ENCODE measurements around the gene RTTN. TPM values are rescaled to one million over a fixed set of nuclear protein-coding genes. Genes with fewer than 3 reads are reported as not detected.

The RTTN gene
- total and polyA plus RNA-seq, 2 donors from 2014 or later = 6.3 to 12.3 TPM

DNA sequence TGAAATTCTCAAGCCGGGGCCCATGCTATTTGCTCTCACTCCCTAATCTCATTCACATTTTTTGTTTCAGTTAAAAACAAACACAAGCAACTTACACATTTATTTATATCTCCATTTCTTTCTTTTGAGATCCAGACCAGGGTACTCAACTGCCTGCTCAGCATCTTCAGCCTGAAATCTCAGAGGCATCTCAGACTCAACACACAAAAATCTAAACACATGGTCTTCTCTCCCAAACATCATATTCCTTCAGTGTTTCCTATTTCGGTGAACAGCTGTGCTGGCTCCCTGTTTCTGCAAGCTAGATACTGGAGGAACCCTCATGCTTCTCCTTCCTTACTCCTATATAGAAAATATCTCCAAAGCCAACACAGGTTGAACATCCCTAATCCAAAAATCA lies 11.3 kb upstream of the RTTN start:
- H3K9ac ChIP-seq (ENCODE audit: low read length in 3 of 3) = no peak overlapping the region
- no peak overlapping the region for H3K27ac ChIP-seq (ENCODE audit: low read depth in 2 of 2, low read length in 2 of 2)
- no peaks in the 10 kb centered on the region for H3K36me3 ChIP-seq (ENCODE audit: control insufficient read depth in 2 of 3, insufficient read depth in 3 of 3, low read length in 3 of 3)
- intact Hi-C loops (cut with DNase I) = no loop called here
- H3K4me3 ChIP-seq (ENCODE audit: low read length in 3 of 3) = no peak overlapping the region
- no peak for DNase-seq
- H3K27me3 ChIP-seq (ENCODE audit: control insufficient read depth, insufficient read depth, low read length) = no peaks in the 10 kb centered on the region
- TF ChIP-seq CTCF (IDR thresholded peaks at IDR 0.05; ENCODE audit: borderline replicate concordance, extremely low read depth, insufficient read depth) = no peak
- no peaks in the 10 kb centered on the region for H3K9me3 ChIP-seq (ENCODE audit: control insufficient read depth in 2 of 3, insufficient read depth in 1 of 3, low read length in 3 of 3)
- H3K4me1 ChIP-seq (ENCODE audit: control insufficient read depth in 2 of 3, insufficient read depth in 2 of 3, low read depth in 1 of 3, low read length in 3 of 3) = no peaks in the 10 kb centered on the region
- no peak for FAIRE-seq

DNA sequence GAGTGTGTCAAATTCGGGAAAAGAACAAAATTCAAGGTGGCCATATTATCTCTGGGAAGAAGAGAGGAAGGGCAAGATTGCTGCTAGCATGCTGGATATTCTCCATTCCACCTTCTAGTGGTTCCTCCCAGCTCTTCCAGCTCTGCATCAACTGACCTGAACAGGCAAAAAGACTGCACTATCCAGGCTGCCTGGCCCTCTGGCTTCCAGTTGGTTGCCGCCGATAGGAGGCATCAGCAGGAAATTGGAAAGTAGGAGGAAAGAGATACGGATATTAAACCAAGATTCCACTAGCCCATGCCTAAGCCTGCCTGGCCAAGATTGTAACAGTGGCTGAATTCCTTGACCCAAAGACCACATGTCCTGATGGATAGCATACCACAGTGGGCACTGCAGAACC lies 1.7 kb upstream of the RTTN start:
- H3K27ac ChIP-seq (ENCODE audit: low read depth in 2 of 2, low read length in 2 of 2) = no peak overlapping the region

DNA sequence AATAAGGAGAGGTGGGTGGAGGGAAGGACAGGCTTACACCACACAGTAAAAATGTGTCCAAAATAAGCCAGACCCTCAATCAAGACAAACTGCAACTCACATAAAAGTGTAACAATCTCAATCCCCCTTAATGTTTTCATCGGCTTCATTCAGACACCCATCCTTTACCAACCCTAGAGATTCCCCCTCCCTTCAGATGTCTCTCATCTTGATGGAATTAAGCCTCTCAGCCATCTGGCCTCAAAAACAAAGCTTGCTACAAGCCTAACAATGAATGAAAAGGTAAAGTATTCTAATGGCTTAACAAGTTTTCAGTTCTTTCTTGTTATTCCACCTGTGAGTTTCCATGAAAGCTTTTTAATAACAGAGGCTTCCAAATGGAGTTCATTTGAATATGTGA lies 5.2 kb downstream of the RTTN start:
- Histone ChIP-seq H3K4me1 (ENCODE audit: control insufficient read depth in 2 of 3, insufficient read depth in 2 of 3, low read depth in 1 of 3, low read length in 3 of 3) (peaks cover 0 to 6% (median 5%) of the 10 kb centered on the region in 3 donors), H3K9ac (ENCODE audit: low read length in 3 of 3) (no peak overlapping the region), H3K27ac (ENCODE audit: low read depth in 2 of 2, low read length in 2 of 2) (no peak overlapping the region), H3K27me3 (ENCODE audit: control insufficient read depth, insufficient read depth, low read length) (no peaks in the 10 kb centered on the region), H3K36me3 (ENCODE audit: control insufficient read depth in 2 of 3, insufficient read depth in 3 of 3, low read length in 3 of 3) (peaks cover 0 to 12% (median 2%) of the 10 kb centered on the region in 3 donors), H3K4me3 (ENCODE audit: low read length in 3 of 3) (no peak overlapping the region), H3K9me3 (ENCODE audit: control insufficient read depth in 2 of 3, insufficient read depth in 1 of 3, low read length in 3 of 3) (no peaks in the 10 kb centered on the region)
- no peak for FAIRE-seq
- DNase-seq = no peak
- intact Hi-C loops (cut with DNase I) = loop anchor here (5.0 kb wide), 1 partner anchor 242 kb away; no protein-coding TSS in a partner anchor
- no peak for TF ChIP-seq CTCF (IDR thresholded peaks at IDR 0.05; ENCODE audit: borderline replicate concordance, extremely low read depth, insufficient read depth)

More for the DNA sequence above, 1.7 kb upstream of the RTTN start:
- H3K9ac ChIP-seq (ENCODE audit: low read length in 3 of 3) = no peak overlapping the region
- FAIRE-seq (no peak), DNase-seq (no peak)
- intact Hi-C loops (cut with DNase I) = no loop called here
- peaks cover 0 to 6% (median 5%) of the 10 kb centered on the region in 3 donors for H3K4me1 ChIP-seq (ENCODE audit: control insufficient read depth in 2 of 3, insufficient read depth in 2 of 3, low read depth in 1 of 3, low read length in 3 of 3)
- H3K9me3 ChIP-seq (ENCODE audit: control insufficient read depth in 2 of 3, insufficient read depth in 1 of 3, low read length in 3 of 3) = no peaks in the 10 kb centered on the region
- H3K27me3 ChIP-seq (ENCODE audit: control insufficient read depth, insufficient read depth, low read length) = no peaks in the 10 kb centered on the region
- H3K4me3 ChIP-seq (ENCODE audit: low read length in 3 of 3) = no peak overlapping the region
- no peaks in the 10 kb centered on the region for H3K36me3 ChIP-seq (ENCODE audit: control insufficient read depth in 2 of 3, insufficient read depth in 3 of 3, low read length in 3 of 3)
- no peak for TF ChIP-seq CTCF (IDR thresholded peaks at IDR 0.05; ENCODE audit: borderline replicate concordance, extremely low read depth, insufficient read depth)

GRCh38 chr18:70197844-70198243 lies 7.6 kb downstream of the RTTN start:
- no peaks in the 10 kb centered on the region for H3K27me3 ChIP-seq (ENCODE audit: control insufficient read depth, insufficient read depth, low read length)
- H3K27ac ChIP-seq (ENCODE audit: low read depth in 2 of 2, low read length in 2 of 2) = no peak overlapping the region
- peaks cover 0 to 12% (median 6%) of the 10 kb centered on the region in 3 donors for H3K36me3 ChIP-seq (ENCODE audit: control insufficient read depth in 2 of 3, insufficient read depth in 3 of 3, low read length in 3 of 3)
- no peaks in the 10 kb centered on the region for H3K9me3 ChIP-seq (ENCODE audit: control insufficient read depth in 2 of 3, insufficient read depth in 1 of 3, low read length in 3 of 3)
- DNase-seq (no peak), FAIRE-seq (no peak)
- H3K4me1 ChIP-seq (ENCODE audit: control insufficient read depth in 2 of 3, insufficient read depth in 2 of 3, low read depth in 1 of 3, low read length in 3 of 3) = no peaks in the 10 kb centered on the region
- no peak for TF ChIP-seq CTCF (IDR thresholded peaks at IDR 0.05; ENCODE audit: borderline replicate concordance, extremely low read depth, insufficient read depth)
- no peak overlapping the region for H3K4me3 ChIP-seq (ENCODE audit: low read length in 3 of 3)
- intact Hi-C loops (cut with DNase I) = loop anchor here (5.0 kb wide), 1 partner anchor 234 kb away; no protein-coding TSS in a partner anchor
- H3K9ac ChIP-seq (ENCODE audit: low read length in 3 of 3) = no peak overlapping the region

Data from kidney (tissue), 14 donors.